H9 (cell line): ENCODE results near the gene ZCCHC3. TPM values are rescaled to one million over a fixed set of nuclear protein-coding genes. Genes with fewer than 3 reads are reported as not detected.

Source experiments
- DNase-seq: peaks from one replicate; pipeline ENCODE4 v3.0.0-alpha.2; 2017
- H2AFZ ChIP-seq: one replicate; pipeline ENCODE4 v1.6.1; 2013; ENCODE audit warnings: mild to moderate bottlenecking, low read length, control low read depth, moderate library complexity
- H2AK5ac ChIP-seq: 2 replicates; pipeline ENCODE4 v1.6.1; 2013; ENCODE audit warnings: low read length, control low read depth, mixed read lengths; ENCODE audit not compliant: insufficient read length
- H2BK120ac ChIP-seq: one replicate; pipeline ENCODE4 v1.6.1; 2013; ENCODE audit warnings: low read depth, mild to moderate bottlenecking, low read length, control low read depth, inconsistent platforms; ENCODE audit not compliant: poor library complexity, severe bottlenecking
- H2BK12ac ChIP-seq: 2 replicates; pipeline ENCODE4 v1.6.1; 2013; ENCODE audit warnings: low read length, control low read depth, mixed read lengths, low read depth; ENCODE audit not compliant: insufficient read length
- H2BK15ac ChIP-seq: 2 replicates; pipeline ENCODE4 v1.6.1; 2013; ENCODE audit warnings: low read depth, low read length, control low read depth
- H2BK20ac ChIP-seq: one replicate; pipeline ENCODE4 v1.6.1; 2013; ENCODE audit warnings: low read depth, mild to moderate bottlenecking, low read length, control low read depth, inconsistent platforms; ENCODE audit not compliant: poor library complexity, severe bottlenecking
- H2BK5ac ChIP-seq: 2 replicates; pipeline ENCODE4 v1.6.1; 2013; ENCODE audit warnings: low read length, control low read depth, mixed read lengths; ENCODE audit not compliant: insufficient read length
- H3K14ac ChIP-seq: 2 replicates; pipeline ENCODE4 v1.6.1; 2013; ENCODE audit warnings: low read length, control low read depth; ENCODE audit not compliant: insufficient read depth
- H3K18ac ChIP-seq: 2 replicates; pipeline ENCODE4 v1.6.1; 2013; ENCODE audit warnings: low read depth, mild to moderate bottlenecking, mixed read lengths, low read length, control low read depth; ENCODE audit not compliant: insufficient read length
- H3K23ac ChIP-seq: 2 replicates; pipeline ENCODE4 v1.6.1; 2013; ENCODE audit warnings: low read length, control low read depth, mixed read lengths, low read depth; ENCODE audit not compliant: insufficient read length
- H3K23me2 ChIP-seq: 2 replicates; pipeline ENCODE4 v1.6.1; 2013; ENCODE audit warnings: low read depth, mild to moderate bottlenecking, mixed read lengths, low read length, control low read depth; ENCODE audit not compliant: insufficient read length, poor library complexity, severe bottlenecking
- H3K27ac ChIP-seq: 2 replicates; pipeline ENCODE4 v1.5.1; 2013; ENCODE audit warnings: low read length, control low read depth, mixed read lengths, low read depth; ENCODE audit not compliant: insufficient read length
- H3K27me3 ChIP-seq: 2 replicates; pipeline ENCODE4 v1.6.1; 2013; ENCODE audit warnings: low read length, control low read depth, inconsistent platforms; ENCODE audit not compliant: insufficient read depth
- H3K4ac ChIP-seq: 2 replicates; pipeline ENCODE4 v1.6.1; 2013; ENCODE audit warnings: low read depth, mild to moderate bottlenecking, control low read depth, inconsistent platforms, low read length, moderate library complexity
- H3K4me1 ChIP-seq: 2 replicates; pipeline ENCODE4 v1.6.1; 2013; ENCODE audit warnings: low read length, control low read depth, inconsistent platforms; ENCODE audit not compliant: insufficient read depth
- H3K4me2 ChIP-seq: 2 replicates; pipeline ENCODE4 v1.6.1; 2013; ENCODE audit warnings: low read length, control low read depth, mixed read lengths; ENCODE audit not compliant: insufficient read length, insufficient read depth
- H3K56ac ChIP-seq: 2 replicates; pipeline ENCODE4 v1.6.1; 2013; ENCODE audit warnings: low read depth, mild to moderate bottlenecking, mixed read lengths, low read length, control low read depth; ENCODE audit not compliant: insufficient read length
- H3K79me1 ChIP-seq: 2 replicates; pipeline ENCODE4 v1.6.1; 2013; ENCODE audit warnings: low read depth, mild to moderate bottlenecking, moderate library complexity, low read length, control low read depth, inconsistent platforms; ENCODE audit not compliant: insufficient read depth, poor library complexity, severe bottlenecking
- H3K79me2 ChIP-seq: 2 replicates; pipeline ENCODE4 v1.6.1; 2013; ENCODE audit warnings: low read length, control low read depth, inconsistent platforms; ENCODE audit not compliant: insufficient read depth
- H3K9ac ChIP-seq: 2 replicates; pipeline ENCODE4 v1.6.1; 2013; ENCODE audit warnings: low read length, control low read depth, mixed read lengths; ENCODE audit not compliant: insufficient read length; ENCODE audit errors: extremely low read depth
- H3K9me3 ChIP-seq: one replicate; pipeline ENCODE4 v1.6.1; 2013; ENCODE audit warnings: low read depth, low read length, inconsistent platforms; ENCODE audit not compliant: control insufficient read depth
- H3T11ph ChIP-seq: one replicate; pipeline ENCODE4 v1.6.1; 2013; ENCODE audit warnings: mild to moderate bottlenecking, low read length, control low read depth, inconsistent platforms
- H4K20me1 ChIP-seq: one replicate; pipeline ENCODE4 v1.6.1; 2013; ENCODE audit not compliant: control insufficient read depth, insufficient read length, insufficient read depth
- H4K5ac ChIP-seq: 2 replicates; pipeline ENCODE4 v1.6.1; 2013; ENCODE audit warnings: low read depth, mild to moderate bottlenecking, mixed read lengths, low read length, control low read depth; ENCODE audit not compliant: insufficient read length
- H4K8ac ChIP-seq: replicated peaks from 2 replicates; pipeline ENCODE4 v1.6.1; 2013; ENCODE audit warnings: low read length, control low read depth, mixed read lengths, low read depth; ENCODE audit not compliant: insufficient read length
- H4K91ac ChIP-seq: 2 replicates; pipeline ENCODE4 v1.6.1; 2013; ENCODE audit warnings: low read depth, mild to moderate bottlenecking, moderate library complexity, mixed read lengths, low read length, control low read depth; ENCODE audit not compliant: insufficient read length
- H3K27ac Mint-ChIP-seq, 3 experiments: 2 replicates in 2 of 3; 3 replicates in 1 of 3; pipeline ENCODE4 v1.8.0; 2020 to 2021; ENCODE audit warnings: mixed read lengths in 3 of 3, mild to moderate bottlenecking in 1 of 3, moderate library complexity in 1 of 3
- H3K27me3 Mint-ChIP-seq: 2 replicates; pipeline ENCODE4 v1.8.0; 2021; ENCODE audit warnings: low read depth, mild to moderate bottlenecking, moderate library complexity, mixed read lengths
- H3K36me3 Mint-ChIP-seq, 3 experiments: 2 replicates in 2 of 3; 3 replicates in 1 of 3; pipeline ENCODE4 v1.8.0; 2020 to 2021; ENCODE audit warnings: low read depth in 3 of 3, mixed read lengths in 3 of 3; ENCODE audit not compliant: insufficient read depth in 1 of 3
- H3K4me1 Mint-ChIP-seq, 2 experiments: 2 replicates each; pipeline ENCODE4 v1.8.0; 2020; ENCODE audit warnings: mixed read lengths in 2 of 2
- H3K4me3 Mint-ChIP-seq, 2 experiments: 2 replicates in 1 of 2; 3 replicates in 1 of 2; pipeline ENCODE4 v1.8.0; 2020 to 2021; ENCODE audit warnings: mild to moderate bottlenecking in 2 of 2, mixed read lengths in 2 of 2, moderate library complexity in 1 of 2
- H3K9me3 Mint-ChIP-seq, 2 experiments: 2 replicates in 1 of 2; 3 replicates in 1 of 2; pipeline ENCODE4 v1.8.0; 2020; ENCODE audit warnings: mild to moderate bottlenecking in 2 of 2, mixed read lengths in 2 of 2, moderate library complexity in 1 of 2
- WGBS: extraction: QIAGEN DNeasy Blood & Tissue Kit; methylation state at CpG from one replicate; pipeline ENCODE4 v1.1.7; 2013; ENCODE audit warnings: missing lambda C conversion rate, low lambda C conversion rate, mixed read lengths; ENCODE audit not compliant: insufficient read length; ENCODE audit errors: extremely low coverage; 5-methylcytosine and 5-hydroxymethylcytosine counted together
- total RNA-seq: library from RNA; stranded (reverse); gene quantifications from 2 replicates; pipeline ENCODE4 v1.2.1, GENCODE V29; 2021
- TF ChIP-seq, protein P1 (sequence below): fragments of 200-600 bp; sonication (generic); conservative IDR thresholded peaks from 3 replicates; pipeline ENCODE4 v1.8.0; 2021; ENCODE audit warnings: antibody characterized with exemption, mild to moderate bottlenecking

Gene ZCCHC3
- total RNA-seq, 1 experiment from 2014 or later: 41.3 TPM

DNA sequence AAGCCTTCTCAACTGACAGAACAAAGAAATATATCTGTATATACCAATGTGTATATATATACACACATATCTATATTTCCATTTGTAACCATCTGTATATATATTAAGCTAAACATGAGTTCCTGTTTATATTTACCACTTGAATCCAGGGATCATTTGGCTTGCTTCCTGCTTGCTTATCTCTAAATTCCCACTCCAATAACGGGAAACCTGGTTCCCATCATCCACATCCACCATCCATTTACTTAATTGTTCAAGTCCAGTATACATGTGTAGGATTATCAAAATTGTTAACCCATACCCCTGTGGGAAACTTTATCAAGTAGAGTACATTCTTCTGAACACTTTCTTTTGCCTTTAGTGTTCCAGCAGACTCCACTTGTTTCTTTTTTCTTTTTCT lies 15.5 kb downstream of the ZCCHC3 start:
- H3K27me3 Mint-ChIP-seq: no peaks in the 10 kb centered on the region
- Histone ChIP-seq H2BK120ac (no peak overlapping the region), H2BK12ac (no peak overlapping the region), H3K23me2 (peaks cover 9% of the 10 kb centered on the region), H3K9me3 (no peaks in the 10 kb centered on the region), H3K4me2 (no peak overlapping the region), H3K56ac (no peak overlapping the region), H4K5ac (no peak overlapping the region), H4K20me1 (no peaks in the 10 kb centered on the region), H3K23ac (no peak overlapping the region), H3K79me2 (no peaks in the 10 kb centered on the region), H4K8ac (no peak overlapping the region), H3K14ac (no peak overlapping the region), H3K4me1 (no peaks in the 10 kb centered on the region; the same call in 1 of the 2 replicates), H2BK15ac (no peak overlapping the region), H3K79me1 (no peaks in the 10 kb centered on the region), H2AFZ (no peak overlapping the region), H3K4ac (no peak overlapping the region), H2BK20ac (no peak overlapping the region), H2BK5ac (no peak overlapping the region), H3K27ac (no peak overlapping the region), H4K91ac (no peak overlapping the region), H2AK5ac (no peak overlapping the region), H3T11ph (no peak overlapping the region), H3K18ac (no peak overlapping the region), H3K9ac (no peak overlapping the region), H3K27me3 (no peaks in the 10 kb centered on the region)
- peaks cover 0 to 5% (median 0%) of the 10 kb centered on the region in 3 experiments; a peak in 2 of 7 replicates for H3K36me3 Mint-ChIP-seq
- TF ChIP-seq, protein P1, sequence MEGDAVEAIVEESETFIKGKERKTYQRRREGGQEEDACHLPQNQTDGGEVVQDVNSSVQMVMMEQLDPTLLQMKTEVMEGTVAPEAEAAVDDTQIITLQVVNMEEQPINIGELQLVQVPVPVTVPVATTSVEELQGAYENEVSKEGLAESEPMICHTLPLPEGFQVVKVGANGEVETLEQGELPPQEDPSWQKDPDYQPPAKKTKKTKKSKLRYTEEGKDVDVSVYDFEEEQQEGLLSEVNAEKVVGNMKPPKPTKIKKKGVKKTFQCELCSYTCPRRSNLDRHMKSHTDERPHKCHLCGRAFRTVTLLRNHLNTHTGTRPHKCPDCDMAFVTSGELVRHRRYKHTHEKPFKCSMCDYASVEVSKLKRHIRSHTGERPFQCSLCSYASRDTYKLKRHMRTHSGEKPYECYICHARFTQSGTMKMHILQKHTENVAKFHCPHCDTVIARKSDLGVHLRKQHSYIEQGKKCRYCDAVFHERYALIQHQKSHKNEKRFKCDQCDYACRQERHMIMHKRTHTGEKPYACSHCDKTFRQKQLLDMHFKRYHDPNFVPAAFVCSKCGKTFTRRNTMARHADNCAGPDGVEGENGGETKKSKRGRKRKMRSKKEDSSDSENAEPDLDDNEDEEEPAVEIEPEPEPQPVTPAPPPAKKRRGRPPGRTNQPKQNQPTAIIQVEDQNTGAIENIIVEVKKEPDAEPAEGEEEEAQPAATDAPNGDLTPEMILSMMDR: no peak
- peaks cover 24 to 27% of the 10 kb centered on the region in 2 experiments for H3K4me1 Mint-ChIP-seq
- H3K27ac Mint-ChIP-seq: no peak overlapping the region; a peak in 1 of 7 replicates
- no peak for DNase-seq
- no CpG with 5 or more reads among the region's 1 CpG for WGBS
- no peaks in the 10 kb centered on the region for H3K9me3 Mint-ChIP-seq
- H3K4me3 Mint-ChIP-seq: no peak overlapping the region
